ENCODE measurements around the gene COG6. TPM values are rescaled to one million over a fixed set of nuclear protein-coding genes. Genes with fewer than 3 reads are reported as not detected.

Gene COG6
- total RNA-seq, 2 experiments from 2014 or later = 30.1 to 33.2 TPM

GRCh38 chr13:39787086-39787487 is 131.6 kb downstream of the COG6 start:
- intact Hi-C loops (cut with micrococcal nuclease; ENCODE audit: unreplicated experiment) = no loop called here
- TF ChIP-seq EZH2phosphoT487 (IDR thresholded peaks at IDR 0.05; ENCODE audit: borderline replicate concordance, low read depth, low read length) (no peak), CTCF (conservative IDR thresholded peaks at IDR 0.05; ENCODE audit: low read length) (no peak)

GRCh38 chr13:39788102-39788501 is 132.6 kb downstream of the COG6 start:
- BruUV-seq (replicated peaks) = no TSS peak
- CTCF ChIA-PET (ENCODE audit: unreplicated experiment) = no interaction called here
- DNase-seq (ENCODE audit: low spot score) = no peak

More at GRCh38 chr13:39787086-39787487, 131.6 kb downstream of the COG6 start:
- H3K4me2 ChIP-seq (ENCODE audit: low read length) = no peak overlapping the region
- H3K79me2 ChIP-seq (ENCODE audit: insufficient read depth, low read depth, low read length) = no peaks in the 10 kb centered on the region
- no peaks in the 10 kb centered on the region for H3K4me1 ChIP-seq (ENCODE audit: insufficient read depth, low read length, poor library complexity, severe bottlenecking)
- H3K9me2 ChIP-seq (ENCODE audit: insufficient read depth, low read length) = no peaks in the 10 kb centered on the region
- no peaks in the 10 kb centered on the region for H4K20me1 ChIP-seq (ENCODE audit: insufficient read depth, low read length)
- H2AFZ ChIP-seq (ENCODE audit: low read length) = no peak overlapping the region
- H3K9me3 ChIP-seq (ENCODE audit: low read length) = peaks cover 5% of the 10 kb centered on the region; the same call in 1 of the 2 replicates
- no peak for DNase-seq (ENCODE audit: low spot score)
- H3K27ac ChIP-seq (ENCODE audit: low read depth, low read length, poor library complexity, severe bottlenecking) = no peak overlapping the region
- no TSS peak for BruUV-seq (replicated peaks)
- ChIA-PET CTCF (ENCODE audit: unreplicated experiment) (no interaction called here), POLR2A (no interaction called here)
- no peak overlapping the region for H3K4me3 ChIP-seq (ENCODE audit: low read depth, low read length, poor library complexity, severe bottlenecking)
- no peaks in the 10 kb centered on the region for H3K36me3 ChIP-seq (ENCODE audit: insufficient read depth, low read length)

More at GRCh38 chr13:39788102-39788501, 132.6 kb downstream of the COG6 start:
- Histone ChIP-seq H3K4me2 (ENCODE audit: low read length) (no peak overlapping the region), H3K79me2 (ENCODE audit: insufficient read depth, low read depth, low read length) (no peaks in the 10 kb centered on the region), H4K20me1 (ENCODE audit: insufficient read depth, low read length) (no peaks in the 10 kb centered on the region), H2AFZ (ENCODE audit: low read length) (no peak overlapping the region), H3K9me3 (ENCODE audit: low read length) (peaks cover 6% of the 10 kb centered on the region; the same call in 1 of the 2 replicates), H3K27ac (ENCODE audit: low read depth, low read length, poor library complexity, severe bottlenecking) (no peak overlapping the region), H3K4me3 (ENCODE audit: low read depth, low read length, poor library complexity, severe bottlenecking) (no peak overlapping the region), H3K36me3 (ENCODE audit: insufficient read depth, low read length) (no peaks in the 10 kb centered on the region), H3K4me1 (ENCODE audit: insufficient read depth, low read length, poor library complexity, severe bottlenecking) (no peaks in the 10 kb centered on the region), H3K9me2 (ENCODE audit: insufficient read depth, low read length) (no peaks in the 10 kb centered on the region)
- POLR2A ChIA-PET = no interaction called here
- intact Hi-C loops (cut with micrococcal nuclease; ENCODE audit: unreplicated experiment) = no loop called here
- no peak for TF ChIP-seq EZH2phosphoT487 (IDR thresholded peaks at IDR 0.05; ENCODE audit: borderline replicate concordance, low read depth, low read length)
- TF ChIP-seq CTCF (conservative IDR thresholded peaks at IDR 0.05; ENCODE audit: low read length) = no peak
